A673 (cell line): Measurements from ENCODE around the gene BLOC1S2. TPM values are rescaled to one million over a fixed set of nuclear protein-coding genes. Genes with fewer than 3 reads are reported as not detected.
"Not testable (repeated sequence)": the region's sequence is repeated elsewhere in the genome, so short reads cannot be mapped to it uniquely, and the experiment has no call there.

ENCODE experiments used
- BruUV-seq: library from RNA; stranded (reverse); fragments of 400-500 nt; replicated peaks from 2 replicates; lab custom pipeline; 2021; lab: Mats Ljungman, UMichigan
- CTCF ChIA-PET: fragments of 300-600 bp; sonication (Branson Sonifier 250); formaldehyde crosslinking; loops from one replicate; lab custom pipeline; 2022; ENCODE audit warnings: antibody characterized with exemption; lab: Charles Lee
- POLR2A ChIA-PET: fragments of 300-600 bp; sonication (Branson Sonifier 250); formaldehyde crosslinking; loops from one replicate; lab custom pipeline; 2022; ENCODE audit warnings: antibody characterized with exemption; ENCODE audit not compliant: low non-redundant PET; lab: Charles Lee
- DNase-seq: peaks from one replicate; pipeline ENCODE4 v3.0.0-alpha.2; 2015; ENCODE audit warnings: low spot score
- H3K27ac ChIP-seq: fragments of 200-600 bp; sonication (generic); 2 replicates; pipeline ENCODE4 v1.5.1; 2016; ENCODE audit warnings: mixed run types, low read depth, mild to moderate bottlenecking, mixed read lengths, antibody characterized with exemption, low read length; ENCODE audit not compliant: poor library complexity, severe bottlenecking
- H3K27me3 ChIP-seq: fragments of 200-600 bp; sonication (generic); replicated peaks from 2 replicates; pipeline ENCODE4 v1.6.1; 2017; ENCODE audit warnings: mixed run types, low read depth, mild to moderate bottlenecking, mixed read lengths, antibody characterized with exemption, low read length; ENCODE audit not compliant: insufficient read depth, poor library complexity
- H3K36me3 ChIP-seq: fragments of 200-600 bp; sonication (generic); 2 replicates; pipeline ENCODE4 v1.6.1; 2016; ENCODE audit warnings: mixed run types, mild to moderate bottlenecking, mixed read lengths, antibody characterized with exemption, low read length; ENCODE audit not compliant: insufficient read depth, poor library complexity, severe bottlenecking
- H3K4me1 ChIP-seq: fragments of 200-600 bp; sonication (generic); 2 replicates; pipeline ENCODE4 v1.6.1; 2017; ENCODE audit warnings: mixed run types, mild to moderate bottlenecking, mixed read lengths, antibody characterized with exemption, low read length; ENCODE audit not compliant: insufficient read depth, poor library complexity, severe bottlenecking
- H3K4me3 ChIP-seq: fragments of 200-600 bp; sonication (generic); 2 replicates; pipeline ENCODE4 v1.5.1; 2016; ENCODE audit warnings: low read depth, mixed run types, mild to moderate bottlenecking, mixed read lengths, low read length; ENCODE audit not compliant: poor library complexity, severe bottlenecking
- H3K9me3 ChIP-seq: fragments of 200-600 bp; sonication (generic); 2 replicates; pipeline ENCODE4 v1.6.1; 2016; ENCODE audit warnings: mixed run types, low read depth, mild to moderate bottlenecking, mixed read lengths, antibody characterized with exemption, low read length; ENCODE audit not compliant: poor library complexity, severe bottlenecking
- CTCF ChIP-seq: fragments of 300-800, 200-600 bp; sonication (generic); conservative IDR thresholded peaks from 2 replicates; pipeline ENCODE4 v1.5.1; 2017; ENCODE audit warnings: low read depth, mild to moderate bottlenecking, antibody characterized with exemption, low read length, moderate library complexity, mixed read lengths
- EZH2 ChIP-seq: fragments of 200-600 bp; sonication (generic); IDR thresholded peaks from 2 replicates; pipeline ENCODE4 v1.6.1; 2017; ENCODE audit warnings: borderline replicate concordance, low read depth, mild to moderate bottlenecking, mixed read lengths, antibody characterized with exemption, low read length; ENCODE audit not compliant: poor library complexity, severe bottlenecking
- intact Hi-C: fragments of 100-400 bp; cut with micrococcal nuclease; formaldehyde crosslinking; loops from one replicate; pipeline ENCODE4 v1.10.0; 2022; ENCODE audit not compliant: unreplicated experiment
- total RNA-seq: library from RNA; stranded (reverse); gene quantifications from 2 replicates; pipeline ENCODE4 v1.2.3, GENCODE V29; 2021

BLOC1S2 gene
- total RNA-seq, 1 experiment from 2014 or later: 52.5 TPM

- ChIA-PET POLR2A (no interaction called here), CTCF (no interaction called here)
- H3K27me3 ChIP-seq: no peaks in the 10 kb centered on the region
- TF ChIP-seq EZH2 (no peak), CTCF (no peak)
- H3K27ac ChIP-seq: no peak overlapping the region
- no TSS peak for BruUV-seq
- no peaks in the 10 kb centered on the region for H3K4me1 ChIP-seq
- no peaks in the 10 kb centered on the region for H3K36me3 ChIP-seq
- no peak for DNase-seq
- no peak overlapping the region for H3K4me3 ChIP-seq
- intact Hi-C loops: no loop called here
- no peaks in the 10 kb centered on the region for H3K9me3 ChIP-seq
These were observed 10.8 kb upstream of the BLOC1S2 start for GRCh38 chr10:100297242-100297641.

- no TSS peak for BruUV-seq
- no peak for DNase-seq
- POLR2A ChIA-PET: no interaction called here
- H3K4me1 ChIP-seq: no peaks in the 10 kb centered on the region
- CTCF ChIA-PET: no interaction called here
- intact Hi-C loops: no loop called here
- H3K9me3 ChIP-seq: no peaks in the 10 kb centered on the region
- no peak overlapping the region for H3K4me3 ChIP-seq
- H3K27ac ChIP-seq: no peak overlapping the region
- TF ChIP-seq CTCF: no peak
- no peak for TF ChIP-seq EZH2
- H3K27me3 ChIP-seq: no peaks in the 10 kb centered on the region
- H3K36me3 ChIP-seq: no peaks in the 10 kb centered on the region
These were observed 6.6 kb upstream of the BLOC1S2 start for GRCh38 chr10:100293066-100293465.

GRCh38 chr10:100292300-100292699 lies 5.8 kb upstream of the BLOC1S2 start:
- DNase-seq, H3K36me3 ChIP-seq, H3K4me3 ChIP-seq, H3K4me1 ChIP-seq, BruUV-seq, H3K9me3 ChIP-seq, H3K27me3 ChIP-seq, H3K27ac ChIP-seq, CTCF ChIA-PET, intact Hi-C loops, POLR2A ChIA-PET: not testable (repeated sequence)

GRCh38 chr10:100291356-100291755 lies 4.9 kb upstream of the BLOC1S2 start:
- no peak for DNase-seq
- no peaks in the 10 kb centered on the region for H3K4me1 ChIP-seq
- no TSS peak for BruUV-seq
- TF ChIP-seq CTCF: no peak
- no peak for TF ChIP-seq EZH2
- intact Hi-C loops: no loop called here
- POLR2A ChIA-PET: no interaction called here
- no peak overlapping the region for H3K27ac ChIP-seq
- CTCF ChIA-PET: no interaction called here
- no peak overlapping the region for H3K4me3 ChIP-seq
- H3K9me3 ChIP-seq: no peaks in the 10 kb centered on the region
- H3K36me3 ChIP-seq: no peaks in the 10 kb centered on the region
- no peaks in the 10 kb centered on the region for H3K27me3 ChIP-seq
